Erythroblast (primary cell): ENCODE measurements around the gene ARHGAP11A.
"Not testable (repeated sequence)": the region's sequence is repeated elsewhere in the genome, so short reads cannot be mapped to it uniquely, and the experiment has no call there.

Source experiments
- GATA1 ChIP-seq: IDR thresholded peaks from 2 replicates; pipeline ENCODE4 v1.6.1; 2011; ENCODE audit warnings: low read depth, mild to moderate bottlenecking, control low read depth, low read length, moderate library complexity
- POLR2A ChIP-seq: IDR thresholded peaks from 2 replicates; pipeline ENCODE4 v1.6.1; 2011; ENCODE audit warnings: mild to moderate bottlenecking, low read length

- TF ChIP-seq POLR2A, GATA1: not testable (repeated sequence)
Observed at GRCh38 chr15:32615871-32616426, 645 bp downstream of the ARHGAP11A start.
